A673 (cell line): ENCODE results near the gene RPTOR.

Experiments used
- EZH2 ChIP-seq: fragments of 200-600 bp; sonication (generic); IDR thresholded peaks from 2 replicates; pipeline ENCODE4 v1.6.1; 2017; ENCODE audit warnings: borderline replicate concordance, low read depth, mild to moderate bottlenecking, mixed read lengths, antibody characterized with exemption, low read length; ENCODE audit not compliant: poor library complexity, severe bottlenecking
- TF ChIP-seq, protein P1 (sequence below): fragments of 300-800, 200-600 bp; sonication (generic); conservative IDR thresholded peaks from 2 replicates; pipeline ENCODE4 v1.5.1; 2017; ENCODE audit warnings: low read depth, mild to moderate bottlenecking, antibody characterized with exemption, low read length, moderate library complexity, mixed read lengths

DNA sequence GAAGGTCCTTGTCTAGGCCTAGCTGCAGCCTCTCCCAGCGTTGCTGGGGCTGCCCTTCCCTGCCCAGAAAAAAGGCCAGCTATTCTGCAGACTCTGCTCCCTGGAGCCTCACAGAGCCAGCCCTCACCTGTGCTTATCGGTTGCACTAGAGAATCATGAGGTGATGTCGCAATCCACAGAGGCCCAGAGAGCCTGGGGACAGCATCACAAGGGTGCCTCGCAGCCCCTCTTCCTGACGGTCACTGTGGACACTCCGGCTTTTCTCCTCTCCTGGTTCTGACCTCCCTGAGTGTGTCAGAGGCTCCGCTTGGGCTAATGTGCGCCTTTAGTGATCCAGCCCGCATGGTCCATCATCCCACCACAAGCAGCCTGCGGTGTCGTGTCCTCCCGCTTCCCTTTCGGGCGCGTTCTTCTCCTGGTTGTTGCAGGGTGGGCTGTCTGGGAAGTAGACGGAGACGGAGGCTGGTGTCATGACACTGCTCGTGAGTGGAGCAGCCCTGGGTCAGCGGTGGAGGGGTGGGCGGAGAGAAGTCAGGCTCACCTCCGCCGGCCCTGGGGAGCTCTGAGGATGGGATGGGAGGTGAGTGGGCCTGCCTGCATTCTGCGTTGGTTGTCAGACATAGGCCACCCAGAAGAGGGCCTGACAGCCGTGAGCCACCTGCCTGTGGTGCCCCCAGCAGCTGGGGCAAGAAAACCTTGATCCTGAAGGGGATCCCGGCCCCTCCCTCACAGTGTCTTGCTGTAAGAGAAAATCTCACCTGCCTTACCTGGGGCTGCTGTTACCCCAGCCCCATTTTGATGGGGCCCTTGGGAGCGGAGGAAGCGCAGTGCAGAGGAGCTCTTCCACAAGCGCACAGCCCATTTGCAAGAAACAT lies 281.1 kb downstream of the RPTOR start:
- TF ChIP-seq, protein P1, sequence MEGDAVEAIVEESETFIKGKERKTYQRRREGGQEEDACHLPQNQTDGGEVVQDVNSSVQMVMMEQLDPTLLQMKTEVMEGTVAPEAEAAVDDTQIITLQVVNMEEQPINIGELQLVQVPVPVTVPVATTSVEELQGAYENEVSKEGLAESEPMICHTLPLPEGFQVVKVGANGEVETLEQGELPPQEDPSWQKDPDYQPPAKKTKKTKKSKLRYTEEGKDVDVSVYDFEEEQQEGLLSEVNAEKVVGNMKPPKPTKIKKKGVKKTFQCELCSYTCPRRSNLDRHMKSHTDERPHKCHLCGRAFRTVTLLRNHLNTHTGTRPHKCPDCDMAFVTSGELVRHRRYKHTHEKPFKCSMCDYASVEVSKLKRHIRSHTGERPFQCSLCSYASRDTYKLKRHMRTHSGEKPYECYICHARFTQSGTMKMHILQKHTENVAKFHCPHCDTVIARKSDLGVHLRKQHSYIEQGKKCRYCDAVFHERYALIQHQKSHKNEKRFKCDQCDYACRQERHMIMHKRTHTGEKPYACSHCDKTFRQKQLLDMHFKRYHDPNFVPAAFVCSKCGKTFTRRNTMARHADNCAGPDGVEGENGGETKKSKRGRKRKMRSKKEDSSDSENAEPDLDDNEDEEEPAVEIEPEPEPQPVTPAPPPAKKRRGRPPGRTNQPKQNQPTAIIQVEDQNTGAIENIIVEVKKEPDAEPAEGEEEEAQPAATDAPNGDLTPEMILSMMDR: no peak
- TF ChIP-seq EZH2: no peak
